GM21381 (cell line): ENCODE results near the gene YAP1.

Experiments used
- ATAC-seq: cut with Tn5 transposase; IDR thresholded peaks from one replicate; pipeline ENCODE4 v1.9.1; 2021; ENCODE audit warnings: mild to moderate bottlenecking, moderate library complexity; ENCODE audit not compliant: unreplicated experiment

Gene YAP1

GRCh38 chr11:102155676-102156075 lies 45.4 kb downstream of the YAP1 start:
- ATAC-seq = no peak

- ATAC-seq = no peak
Observed at GRCh38 chr11:102157219-102157618, 47.0 kb downstream of the YAP1 start.

GRCh38 chr11:102158164-102158735 lies 48.0 kb downstream of the YAP1 start:
- no peak for ATAC-seq

GRCh38 chr11:102163368-102163767 lies 53.1 kb downstream of the YAP1 start:
- ATAC-seq = no peak

GRCh38 chr11:102166175-102167064 lies 56.2 kb downstream of the YAP1 start:
- ATAC-seq = no peak

GRCh38 chr11:102168481-102168880 lies 58.2 kb downstream of the YAP1 start:
- ATAC-seq = no peak

- ATAC-seq = no peak
Observed at GRCh38 chr11:102171101-102171500, 60.9 kb downstream of the YAP1 start.

GRCh38 chr11:102172127-102172848 lies 62.0 kb downstream of the YAP1 start:
- no peak for ATAC-seq

- ATAC-seq = no peak
Observed at GRCh38 chr11:102177126-102177525, 66.9 kb downstream of the YAP1 start.

- ATAC-seq = no peak
Observed at GRCh38 chr11:102177974-102178631, 67.9 kb downstream of the YAP1 start.

- no peak for ATAC-seq
Observed at GRCh38 chr11:102179371-102179770, 69.1 kb downstream of the YAP1 start.

- no peak for ATAC-seq
Observed at GRCh38 chr11:102184269-102184987, 74.2 kb downstream of the YAP1 start.

GRCh38 chr11:102186551-102187191 lies 76.4 kb downstream of the YAP1 start:
- no peak for ATAC-seq

- no peak for ATAC-seq
Observed at GRCh38 chr11:102187416-102188151, 77.3 kb downstream of the YAP1 start.

- no peak for ATAC-seq
Observed at GRCh38 chr11:102188488-102188887, 78.2 kb downstream of the YAP1 start.

GRCh38 chr11:102191832-102192231 lies 81.6 kb downstream of the YAP1 start:
- ATAC-seq = no peak

GRCh38 chr11:102192349-102193066 lies 82.3 kb downstream of the YAP1 start:
- ATAC-seq = no peak

- ATAC-seq = no peak
Observed at GRCh38 chr11:102194257-102194656, 84.0 kb downstream of the YAP1 start.

- ATAC-seq = no peak
Observed at GRCh38 chr11:102194990-102195389, 84.7 kb downstream of the YAP1 start.
